ENCODE data around the gene TRIM2.

Gene TRIM2

GRCh38 chr4:153210727-153211126 is 6.5 kb downstream of the TRIM2 start:
- Histone ChIP-seq H3K4me2 (no peak overlapping the region), H3K4me3 (IDR thresholded peaks at IDR 0.05; ENCODE audit: insufficient read depth, low read depth, low read length) (no peak overlapping the region)

GRCh38 chr4:153211986-153212728 is 7.9 kb downstream of the TRIM2 start:
- no peaks in the 10 kb centered on the region for H3K36me3 ChIP-seq (ENCODE audit: insufficient read depth)
- no peak overlapping the region for H2AFZ ChIP-seq (ENCODE audit: low read depth)
- no peak for TF ChIP-seq CTCF (conservative IDR thresholded peaks at IDR 0.05; ENCODE audit: low read depth, low read length)
- H3K4me1 ChIP-seq (ENCODE audit: low read depth, poor library complexity, severe bottlenecking), result no peaks in the 10 kb centered on the region
- H4K20me1 ChIP-seq (ENCODE audit: insufficient read depth), result no peaks in the 10 kb centered on the region
- H3K79me2 ChIP-seq (ENCODE audit: insufficient read depth, low read depth), result no peaks in the 10 kb centered on the region
- no peak overlapping the region for H3K4me2 ChIP-seq
- H3K4me3 ChIP-seq (IDR thresholded peaks at IDR 0.05; ENCODE audit: insufficient read depth, low read depth, low read length), result no peak overlapping the region
- no peaks in the 10 kb centered on the region for H3K27me3 ChIP-seq (ENCODE audit: insufficient read depth, low read depth)
- no peak overlapping the region for H3K9ac ChIP-seq
- no peak overlapping the region for H3K27ac ChIP-seq

More at GRCh38 chr4:153210727-153211126, 6.5 kb downstream of the TRIM2 start:
- Histone ChIP-seq H3K27me3 (ENCODE audit: insufficient read depth, low read depth) (no peaks in the 10 kb centered on the region), H3K79me2 (ENCODE audit: insufficient read depth, low read depth) (no peaks in the 10 kb centered on the region), H4K20me1 (ENCODE audit: insufficient read depth) (no peaks in the 10 kb centered on the region), H3K36me3 (ENCODE audit: insufficient read depth) (no peaks in the 10 kb centered on the region), H2AFZ (ENCODE audit: low read depth) (no peak overlapping the region), H3K4me1 (ENCODE audit: low read depth, poor library complexity, severe bottlenecking) (no peaks in the 10 kb centered on the region), H3K9ac (no peak overlapping the region), H3K27ac (no peak overlapping the region)
- no peak for TF ChIP-seq CTCF (conservative IDR thresholded peaks at IDR 0.05; ENCODE audit: low read depth, low read length)

GRCh38 chr4:153212736-153213135 is 8.5 kb downstream of the TRIM2 start:
- Histone ChIP-seq H3K9ac (no peak overlapping the region), H3K79me2 (ENCODE audit: insufficient read depth, low read depth) (no peaks in the 10 kb centered on the region)
- TF ChIP-seq CTCF (conservative IDR thresholded peaks at IDR 0.05; ENCODE audit: low read depth, low read length), result no peak

GRCh38 chr4:153215921-153216320 is 11.7 kb downstream of the TRIM2 start:
- Histone ChIP-seq H4K20me1 (ENCODE audit: insufficient read depth) (no peaks in the 10 kb centered on the region), H3K27me3 (ENCODE audit: insufficient read depth, low read depth) (no peaks in the 10 kb centered on the region), H3K4me2 (no peak overlapping the region), H2AFZ (ENCODE audit: low read depth) (no peak overlapping the region), H3K9ac (no peak overlapping the region), H3K4me3 (IDR thresholded peaks at IDR 0.05; ENCODE audit: insufficient read depth, low read depth, low read length) (no peak overlapping the region), H3K4me1 (ENCODE audit: low read depth, poor library complexity, severe bottlenecking) (no peaks in the 10 kb centered on the region), H3K36me3 (ENCODE audit: insufficient read depth) (no peaks in the 10 kb centered on the region), H3K27ac (no peak overlapping the region), H3K79me2 (ENCODE audit: insufficient read depth, low read depth) (no peaks in the 10 kb centered on the region)
- TF ChIP-seq CTCF (conservative IDR thresholded peaks at IDR 0.05; ENCODE audit: low read depth, low read length), result no peak

More at GRCh38 chr4:153212736-153213135, 8.5 kb downstream of the TRIM2 start:
- no peak overlapping the region for H3K4me2 ChIP-seq
- H3K36me3 ChIP-seq (ENCODE audit: insufficient read depth), result no peaks in the 10 kb centered on the region
- H3K27me3 ChIP-seq (ENCODE audit: insufficient read depth, low read depth), result no peaks in the 10 kb centered on the region
- H3K4me3 ChIP-seq (IDR thresholded peaks at IDR 0.05; ENCODE audit: insufficient read depth, low read depth, low read length), result no peak overlapping the region
- H3K27ac ChIP-seq, result no peak overlapping the region
- H2AFZ ChIP-seq (ENCODE audit: low read depth), result no peak overlapping the region
- no peaks in the 10 kb centered on the region for H4K20me1 ChIP-seq (ENCODE audit: insufficient read depth)
- no peaks in the 10 kb centered on the region for H3K4me1 ChIP-seq (ENCODE audit: low read depth, poor library complexity, severe bottlenecking)
